ENCODE data around the gene DOK7.
"Not testable (repeated sequence)": the region's sequence is repeated elsewhere in the genome, so short reads cannot be mapped to it uniquely, and the experiment has no call there.

Gene DOK7

DNA sequence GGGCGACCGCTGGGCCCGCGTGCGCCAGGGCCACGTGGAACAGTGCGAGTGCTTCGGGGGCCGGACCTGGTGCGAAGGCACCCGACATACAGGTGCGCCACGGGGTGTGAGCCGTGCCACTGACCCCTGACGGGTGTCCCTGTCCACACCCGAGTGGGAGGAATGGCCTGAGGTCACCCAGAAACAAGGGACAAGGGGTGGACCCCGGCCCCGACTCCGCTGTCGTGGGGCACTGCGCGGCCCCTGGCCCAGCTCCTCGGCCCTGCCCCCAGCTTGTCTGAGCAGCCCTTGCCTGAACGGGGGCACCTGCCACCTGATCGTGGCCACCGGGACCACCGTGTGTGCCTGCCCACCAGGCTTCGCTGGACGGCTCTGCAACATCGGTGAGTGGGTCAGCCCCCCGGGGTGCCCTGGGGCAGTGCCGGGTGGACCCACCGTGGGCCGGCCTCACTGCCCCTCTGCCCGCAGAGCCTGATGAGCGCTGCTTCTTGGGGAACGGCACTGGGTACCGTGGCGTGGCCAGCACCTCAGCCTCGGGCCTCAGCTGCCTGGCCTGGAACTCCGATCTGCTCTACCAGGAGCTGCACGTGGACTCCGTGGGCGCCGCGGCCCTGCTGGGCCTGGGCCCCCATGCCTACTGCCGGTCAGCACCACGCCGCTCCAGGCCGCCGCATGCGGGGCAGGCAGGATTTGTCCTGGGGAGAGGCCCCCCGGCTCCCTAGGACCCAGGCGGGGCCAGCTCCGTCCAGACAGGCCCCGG, 18.6 kb upstream of the DOK7 start:
- no peak for ATAC-seq
- Mint-ChIP-seq H3K4me3 (no peak overlapping the region), H3K27ac (no peak overlapping the region), H3K27me3 (no peaks in the 10 kb centered on the region), H3K36me3 (ENCODE audit: low read depth) (no peaks in the 10 kb centered on the region), H3K9me3 (no peaks in the 10 kb centered on the region), H3K4me1 (no peaks in the 10 kb centered on the region)
- no peak for DNase-seq

DNA sequence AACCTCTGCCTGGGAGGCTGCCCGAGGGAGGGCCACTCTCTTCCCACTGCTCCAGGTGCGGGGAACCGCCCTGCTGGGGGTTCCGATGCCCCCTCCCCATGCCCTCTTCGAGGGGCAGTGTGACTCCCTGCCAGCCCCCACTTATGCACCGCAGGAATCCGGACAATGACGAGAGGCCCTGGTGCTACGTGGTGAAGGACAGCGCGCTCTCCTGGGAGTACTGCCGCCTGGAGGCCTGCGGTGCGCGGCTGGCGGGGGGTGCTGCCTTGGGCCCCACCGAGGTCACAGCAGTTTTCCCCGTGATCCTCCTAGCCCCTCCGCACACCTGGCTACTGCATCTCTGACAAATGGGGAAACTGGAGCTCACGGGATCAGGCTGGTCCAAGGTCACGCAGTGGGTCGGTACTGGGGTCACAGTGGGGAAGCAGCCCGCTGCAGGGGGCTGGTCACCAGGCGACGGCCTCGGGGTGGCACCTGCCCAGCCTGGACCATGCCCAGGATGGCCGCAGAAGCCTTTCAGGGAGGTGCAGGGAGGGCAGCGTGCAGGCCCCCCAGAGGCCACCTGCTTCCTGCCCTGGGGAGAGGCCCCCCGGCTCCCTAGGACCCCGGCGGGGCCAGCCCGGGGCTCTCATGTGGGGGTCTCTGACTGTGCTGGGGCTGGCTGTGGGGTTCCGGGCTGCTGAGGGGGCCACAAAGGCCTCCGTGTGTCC, 17.8 kb upstream of the DOK7 start:
- ATAC-seq (no peak), DNase-seq (no peak)
- Mint-ChIP-seq H3K36me3 (ENCODE audit: low read depth) (no peaks in the 10 kb centered on the region), H3K27ac (no peak overlapping the region), H3K4me3 (no peak overlapping the region), H3K9me3 (no peaks in the 10 kb centered on the region), H3K4me1 (no peaks in the 10 kb centered on the region), H3K27me3 (no peaks in the 10 kb centered on the region)

DNA sequence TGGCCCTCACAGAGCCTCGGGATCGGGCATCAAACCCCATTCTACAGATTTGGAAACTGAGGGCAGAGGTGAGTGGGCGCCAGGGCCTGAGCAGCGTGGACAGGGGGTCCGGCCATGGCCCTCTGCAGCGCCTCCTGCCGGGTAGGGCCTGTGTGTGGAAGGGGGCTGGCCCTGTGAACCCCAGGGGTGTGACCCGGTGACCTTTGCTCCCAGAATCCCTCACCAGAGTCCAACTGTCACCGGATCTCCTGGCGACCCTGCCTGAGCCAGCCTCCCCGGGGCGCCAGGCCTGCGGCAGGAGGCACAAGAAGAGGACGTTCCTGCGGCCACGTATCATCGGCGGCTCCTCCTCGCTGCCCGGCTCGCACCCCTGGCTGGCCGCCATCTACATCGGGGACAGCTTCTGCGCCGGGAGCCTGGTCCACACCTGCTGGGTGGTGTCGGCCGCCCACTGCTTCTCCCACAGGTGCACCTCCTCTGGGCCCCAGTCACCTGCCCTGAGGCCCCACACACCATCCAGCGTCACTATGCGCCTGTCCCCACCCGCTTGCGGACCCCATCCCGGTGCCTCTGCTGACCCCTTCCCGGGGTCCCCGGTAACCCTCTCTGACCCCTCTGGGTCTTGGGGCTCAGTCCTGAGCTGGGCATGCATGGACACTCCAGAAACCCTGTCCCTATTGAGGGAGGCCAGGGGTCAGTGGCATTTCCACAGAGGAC, 17.1 kb upstream of the DOK7 start:
- no peaks in the 10 kb centered on the region for H3K9me3 Mint-ChIP-seq
- H3K4me3 Mint-ChIP-seq, result no peak overlapping the region
- DNase-seq (no peak), ATAC-seq (no peak)
- no peaks in the 10 kb centered on the region for H3K36me3 Mint-ChIP-seq (ENCODE audit: low read depth)
- H3K27ac Mint-ChIP-seq, result no peak overlapping the region
- no peaks in the 10 kb centered on the region for H3K27me3 Mint-ChIP-seq
- H3K4me1 Mint-ChIP-seq, result no peaks in the 10 kb centered on the region

DNA sequence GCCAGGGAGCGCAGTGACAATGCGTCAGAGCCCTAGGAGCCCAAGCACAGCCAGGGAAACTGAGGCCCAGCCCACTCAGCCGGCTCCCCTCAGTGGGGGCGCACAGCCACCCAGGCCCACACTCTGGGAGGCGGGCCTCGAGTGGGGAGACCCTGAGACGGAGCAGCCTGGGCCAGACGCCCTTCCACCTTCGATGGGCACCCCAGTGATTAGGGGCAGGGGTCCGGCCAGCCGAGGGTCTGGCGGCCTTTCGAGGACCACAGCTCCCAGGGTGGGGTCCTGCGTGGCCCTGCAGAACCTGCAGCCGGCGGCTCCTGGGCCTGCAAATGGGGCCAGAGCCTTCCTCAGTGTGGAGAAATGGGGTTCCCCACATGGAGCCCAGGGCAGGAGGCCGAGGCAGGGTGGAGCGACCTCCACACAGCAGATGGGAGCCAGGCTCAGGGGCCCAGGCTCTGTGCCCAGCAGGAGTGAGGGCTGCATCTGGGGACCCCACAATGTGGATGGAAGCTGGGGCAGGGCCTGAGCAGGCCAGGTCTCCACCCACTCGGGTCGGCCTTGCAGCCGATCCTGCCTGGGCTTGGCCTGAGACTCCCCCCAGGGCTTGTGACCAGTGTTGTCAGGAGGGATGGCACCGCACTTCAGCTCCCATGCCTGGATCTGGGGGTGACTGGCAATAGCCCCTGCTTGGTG, 16.3 kb upstream of the DOK7 start:
- DNase-seq, result no peak
- ATAC-seq, result no peak
- Mint-ChIP-seq H3K36me3 (ENCODE audit: low read depth) (no peaks in the 10 kb centered on the region), H3K27ac (no peak overlapping the region), H3K4me1 (no peaks in the 10 kb centered on the region), H3K27me3 (no peaks in the 10 kb centered on the region), H3K4me3 (no peak overlapping the region), H3K9me3 (no peaks in the 10 kb centered on the region)

DNA sequence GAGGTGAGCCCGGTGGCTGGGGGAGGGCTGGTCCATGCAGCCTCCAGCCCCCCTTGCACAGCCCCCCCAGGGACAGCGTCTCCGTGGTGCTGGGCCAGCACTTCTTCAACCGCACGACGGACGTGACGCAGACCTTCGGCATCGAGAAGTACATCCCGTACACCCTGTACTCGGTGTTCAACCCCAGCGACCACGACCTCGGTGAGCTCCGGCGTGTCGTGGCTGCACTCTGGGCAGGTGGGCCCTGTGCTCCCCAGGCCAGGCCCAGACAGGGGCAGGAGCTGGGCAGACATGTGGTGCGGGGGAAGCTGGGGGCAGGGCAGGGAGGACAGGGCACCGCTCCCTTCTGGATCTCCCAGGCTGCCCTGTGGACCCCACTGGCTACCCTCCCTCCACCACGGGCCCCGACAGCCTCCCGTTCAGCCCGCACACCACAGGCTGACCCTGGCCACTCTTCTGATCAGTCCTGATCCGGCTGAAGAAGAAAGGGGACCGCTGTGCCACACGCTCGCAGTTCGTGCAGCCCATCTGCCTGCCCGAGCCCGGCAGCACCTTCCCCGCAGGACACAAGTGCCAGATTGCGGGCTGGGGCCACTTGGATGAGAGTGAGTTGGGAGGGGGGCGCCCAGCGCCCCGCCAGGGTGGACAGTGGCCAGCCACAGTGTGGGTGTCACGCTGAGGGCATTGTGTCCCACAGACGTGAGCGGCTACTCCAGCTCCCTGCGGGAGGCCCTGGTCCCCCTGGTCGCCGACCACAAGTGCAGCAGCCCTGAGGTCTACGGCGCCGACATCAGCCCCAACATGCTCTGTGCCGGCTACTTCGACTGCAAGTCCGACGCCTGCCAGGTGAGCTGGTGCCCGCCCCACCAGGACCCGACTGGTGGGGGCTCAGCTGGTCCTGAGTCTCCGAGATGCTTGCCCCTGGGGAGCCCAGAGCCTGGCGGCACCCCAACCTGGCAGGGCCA, 15.4 kb upstream of the DOK7 start:
- Mint-ChIP-seq H3K36me3 (ENCODE audit: low read depth) (no peaks in the 10 kb centered on the region), H3K4me3 (no peak overlapping the region), H3K27me3 (no peaks in the 10 kb centered on the region), H3K4me1 (no peaks in the 10 kb centered on the region), H3K27ac (no peak overlapping the region), H3K9me3 (no peaks in the 10 kb centered on the region)
- no peak for DNase-seq
- no peak for ATAC-seq

DNA sequence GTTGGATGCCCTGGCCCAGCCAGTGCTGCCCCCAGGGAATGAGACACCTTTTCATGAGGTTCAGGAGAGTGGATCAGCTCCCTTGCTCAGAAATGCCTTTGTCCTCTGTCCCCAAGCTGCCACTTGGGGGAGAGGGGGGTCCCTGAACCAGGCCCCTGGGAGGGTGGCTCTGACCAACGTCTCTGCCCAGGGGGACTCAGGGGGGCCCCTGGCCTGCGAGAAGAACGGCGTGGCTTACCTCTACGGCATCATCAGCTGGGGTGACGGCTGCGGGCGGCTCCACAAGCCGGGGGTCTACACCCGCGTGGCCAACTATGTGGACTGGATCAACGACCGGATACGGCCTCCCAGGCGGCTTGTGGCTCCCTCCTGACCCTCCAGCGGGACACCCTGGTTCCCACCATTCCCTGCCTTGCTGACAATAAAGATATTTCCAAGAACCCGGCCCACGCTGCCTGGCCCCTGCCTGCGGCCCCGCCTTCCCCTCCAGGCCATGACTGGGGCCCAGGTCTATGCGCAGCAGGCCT, 14.0 kb upstream of the DOK7 start:
- H3K4me1 Mint-ChIP-seq, result no peaks in the 10 kb centered on the region
- no peak overlapping the region for H3K27ac Mint-ChIP-seq
- no peak overlapping the region for H3K4me3 Mint-ChIP-seq
- no peak for ATAC-seq
- DNase-seq, result no peak
- H3K9me3 Mint-ChIP-seq, result no peaks in the 10 kb centered on the region
- no peaks in the 10 kb centered on the region for H3K27me3 Mint-ChIP-seq
- no peaks in the 10 kb centered on the region for H3K36me3 Mint-ChIP-seq (ENCODE audit: low read depth)

DNA sequence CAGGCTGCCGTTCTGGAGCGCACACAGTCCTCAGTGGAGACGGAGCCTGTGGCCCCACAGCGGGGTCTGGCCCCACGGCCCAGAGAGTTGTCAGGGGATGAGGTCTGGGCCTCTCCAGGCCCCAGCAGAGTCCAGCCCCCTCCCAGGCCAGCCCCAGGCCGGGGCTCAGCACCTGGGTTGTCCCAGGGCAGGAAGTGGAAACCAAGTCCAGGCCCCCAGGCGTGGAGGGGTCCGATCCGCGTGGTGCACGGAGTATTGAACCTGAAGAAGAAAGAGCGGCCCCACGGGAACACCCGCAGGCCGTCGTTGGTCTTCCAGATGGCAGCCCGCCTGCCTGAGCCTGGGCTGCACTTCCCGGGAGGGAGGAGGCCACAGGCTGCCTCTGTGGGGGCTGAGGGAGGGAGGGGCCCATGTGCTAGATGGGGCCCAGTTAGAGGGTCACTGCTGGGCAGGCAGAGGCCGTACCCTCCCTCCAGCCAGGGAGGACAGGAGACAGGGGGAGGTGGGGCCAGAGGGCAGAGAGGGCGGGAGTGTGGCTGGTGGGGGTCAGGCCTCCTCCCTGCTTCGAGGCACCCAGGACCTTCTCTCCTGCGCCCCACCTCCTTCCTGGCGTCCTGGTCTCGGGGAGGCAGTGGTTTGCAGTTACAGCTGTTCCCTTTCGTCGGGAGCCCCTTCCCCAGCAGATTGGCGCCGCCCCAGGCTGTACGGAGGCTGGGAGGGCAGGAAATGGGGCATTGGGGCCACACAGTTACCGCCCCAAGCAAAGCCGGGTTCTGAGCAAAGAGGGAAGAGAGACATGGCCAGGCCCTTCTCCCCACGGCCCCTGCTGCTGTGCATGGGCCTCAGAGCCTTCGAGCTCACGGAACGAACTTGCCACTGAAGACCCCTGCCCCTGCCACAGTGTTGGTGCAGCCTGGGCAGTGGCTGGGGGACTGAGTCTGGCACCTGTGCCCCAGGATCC, 13.3 kb upstream of the DOK7 start:
- Mint-ChIP-seq H3K27ac (no peak overlapping the region), H3K9me3 (no peaks in the 10 kb centered on the region), H3K4me1 (no peaks in the 10 kb centered on the region), H3K4me3 (no peak overlapping the region), H3K36me3 (ENCODE audit: low read depth) (no peaks in the 10 kb centered on the region), H3K27me3 (peaks cover under 1% of the 10 kb centered on the region)
- DNase-seq (no peak), ATAC-seq (no peak)

DNA sequence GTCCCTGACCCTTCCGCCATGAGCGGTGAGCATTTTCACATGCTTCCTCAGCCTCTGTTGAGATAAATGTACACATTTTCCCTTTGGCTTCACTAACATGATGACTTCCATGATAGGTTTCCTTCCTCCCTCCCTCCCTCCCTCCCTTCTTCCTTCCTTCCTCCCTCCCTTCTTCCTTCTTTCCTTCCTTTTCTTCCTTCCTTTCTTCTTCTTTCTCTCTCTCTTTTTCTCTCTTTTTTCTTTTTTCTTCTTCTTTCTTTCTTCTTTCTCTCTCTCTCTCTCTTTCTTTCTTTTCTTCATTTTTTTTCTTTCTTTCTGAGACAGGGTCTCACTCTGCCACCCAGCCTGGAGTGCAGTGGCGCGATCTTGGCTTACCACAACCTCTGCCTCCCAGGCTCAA, 12.5 kb upstream of the DOK7 start:
- Mint-ChIP-seq H3K9me3 (peaks cover 6% of the 10 kb centered on the region), H3K4me3 (no peak overlapping the region), H3K36me3 (ENCODE audit: low read depth) (no peaks in the 10 kb centered on the region), H3K27ac (no peak overlapping the region), H3K4me1 (no peaks in the 10 kb centered on the region), H3K27me3 (peaks cover 3% of the 10 kb centered on the region)
- ATAC-seq (no peak), DNase-seq (no peak)

DNA sequence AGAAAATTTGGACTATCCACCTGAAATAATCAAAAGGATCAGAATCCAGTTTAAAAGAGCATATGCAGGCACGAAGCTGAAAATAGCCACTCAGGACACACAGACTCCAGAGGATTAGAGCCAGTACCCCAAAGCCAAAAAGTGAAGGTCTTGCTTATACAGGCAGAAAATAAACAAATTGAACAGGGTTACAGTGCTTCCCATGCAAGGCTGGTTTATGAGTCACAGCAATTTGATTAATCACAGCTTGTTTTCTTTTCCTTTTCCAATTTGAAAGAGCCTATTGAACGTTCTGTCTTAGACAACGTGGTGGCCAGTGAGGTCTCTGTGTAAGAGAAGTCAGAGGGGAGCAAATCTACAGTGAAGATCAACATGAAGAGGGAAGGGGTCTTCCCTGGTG, 11.2 kb upstream of the DOK7 start:
- Mint-ChIP-seq H3K27me3 (peaks cover 3% of the 10 kb centered on the region), H3K36me3 (ENCODE audit: low read depth) (peaks cover 3% of the 10 kb centered on the region), H3K27ac (no peak overlapping the region), H3K4me1 (no peaks in the 10 kb centered on the region), H3K4me3 (no peak overlapping the region), H3K9me3 (peaks cover 9% of the 10 kb centered on the region)
- DNase-seq (no peak), ATAC-seq (no peak)

DNA sequence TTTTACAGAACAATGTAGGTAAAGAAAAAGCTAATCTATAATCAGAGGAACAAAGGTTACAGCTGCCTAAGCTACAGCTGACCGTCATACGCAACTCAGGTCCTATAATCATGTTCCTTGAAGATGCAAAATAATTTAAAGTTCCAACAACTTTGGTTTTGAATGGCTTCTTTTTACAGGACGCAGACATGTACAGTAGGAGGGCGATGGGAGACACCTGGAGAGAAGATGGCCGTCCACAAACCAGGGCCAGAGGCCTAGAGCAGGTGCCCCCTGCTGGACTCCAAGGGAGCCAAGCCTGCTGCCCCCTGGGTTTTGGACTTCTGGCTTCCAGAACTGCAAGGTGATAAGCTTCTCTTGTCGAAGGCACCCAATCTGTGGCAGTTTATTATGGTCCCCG, 10.7 kb upstream of the DOK7 start:
- peaks cover 3% of the 10 kb centered on the region for H3K27me3 Mint-ChIP-seq
- H3K9me3 Mint-ChIP-seq, result peaks cover 9% of the 10 kb centered on the region
- no peak for ATAC-seq
- H3K4me1 Mint-ChIP-seq, result no peaks in the 10 kb centered on the region
- H3K4me3 Mint-ChIP-seq, result no peak overlapping the region
- no peak for DNase-seq
- peaks cover 3% of the 10 kb centered on the region for H3K36me3 Mint-ChIP-seq (ENCODE audit: low read depth)
- no peak overlapping the region for H3K27ac Mint-ChIP-seq

DNA sequence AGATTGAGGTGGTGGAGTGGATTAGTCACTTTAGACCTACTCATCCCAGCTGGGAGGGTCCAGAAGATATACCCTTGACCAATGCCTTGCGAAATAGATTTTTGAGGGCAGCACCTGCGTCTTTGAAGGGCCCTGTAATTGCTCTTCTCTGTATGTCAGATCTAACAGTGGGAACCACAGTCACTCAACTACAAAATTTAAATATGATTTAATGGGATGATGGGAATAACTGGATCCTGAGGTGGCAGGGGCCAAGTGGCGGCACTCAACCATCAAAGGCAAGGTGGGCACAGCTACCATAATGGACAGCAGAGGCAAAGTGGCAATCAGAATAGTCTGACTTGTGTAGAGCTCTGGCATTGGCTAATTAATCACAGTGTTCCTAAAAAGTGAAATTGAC, 7.5 kb upstream of the DOK7 start:
- DNase-seq; H3K9me3 Mint-ChIP-seq; H3K4me3 Mint-ChIP-seq; H3K27ac Mint-ChIP-seq; ATAC-seq; H3K4me1 Mint-ChIP-seq; H3K36me3 Mint-ChIP-seq (ENCODE audit: low read depth); H3K27me3 Mint-ChIP-seq: not testable (repeated sequence)

DNA sequence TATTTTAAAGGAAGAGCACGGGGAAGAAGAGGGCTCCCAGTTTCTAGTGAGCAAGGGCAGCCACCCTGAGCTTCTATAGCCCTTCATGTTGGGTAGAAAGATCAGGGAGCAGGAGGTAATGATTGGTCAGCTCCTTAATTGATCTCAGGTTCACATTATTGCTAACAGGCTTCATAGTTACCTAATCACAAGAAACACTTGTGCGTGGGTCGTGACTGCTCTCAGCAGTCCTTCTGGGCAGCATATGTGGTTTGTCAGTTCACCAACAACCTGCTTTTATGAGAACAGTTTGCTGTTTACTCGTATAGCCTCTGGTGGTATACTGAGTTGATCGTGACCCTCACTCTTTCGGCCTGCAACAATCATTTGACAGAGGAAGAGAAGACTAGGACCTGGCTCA, 4.7 kb upstream of the DOK7 start:
- DNase-seq, result no peak
- H3K4me1 Mint-ChIP-seq, result no peaks in the 10 kb centered on the region
- no peak overlapping the region for H3K4me3 Mint-ChIP-seq
- H3K36me3 Mint-ChIP-seq (ENCODE audit: low read depth), result peaks cover 3% of the 10 kb centered on the region
- peaks cover 9% of the 10 kb centered on the region for H3K9me3 Mint-ChIP-seq
- ATAC-seq, result no peak
- H3K27me3 Mint-ChIP-seq, result peaks cover 13% of the 10 kb centered on the region
- H3K27ac Mint-ChIP-seq, result no peak overlapping the region

DNA sequence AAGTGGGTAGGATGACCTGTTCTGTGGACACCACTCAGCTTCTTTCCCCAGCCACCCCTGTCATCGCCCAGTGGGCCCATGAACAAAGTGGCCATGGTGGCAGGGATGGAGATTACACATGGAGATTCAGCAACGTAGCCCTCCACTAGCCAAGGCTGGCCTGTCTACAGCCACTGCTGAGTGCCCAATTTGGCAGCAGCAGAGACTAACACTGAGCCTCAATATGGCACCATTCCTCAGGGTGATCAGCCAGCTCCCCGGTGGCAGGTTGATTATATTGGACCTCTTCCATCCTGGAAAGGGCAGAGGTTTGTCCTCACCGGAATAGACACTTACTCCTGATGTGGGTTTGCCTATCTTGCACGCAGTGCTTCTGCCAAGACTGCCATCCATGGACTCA, 4.0 kb upstream of the DOK7 start:
- not testable (repeated sequence) for H3K27ac Mint-ChIP-seq; ATAC-seq; H3K36me3 Mint-ChIP-seq (ENCODE audit: low read depth); H3K4me3 Mint-ChIP-seq; H3K9me3 Mint-ChIP-seq; DNase-seq; H3K4me1 Mint-ChIP-seq
- H3K27me3 Mint-ChIP-seq, result peaks cover 13% of the 10 kb centered on the region
